ENCODE data around the gene SEMA5A. TPM values are rescaled to one million over a fixed set of nuclear protein-coding genes. Genes with fewer than 3 reads are reported as not detected.

The SEMA5A gene
- total and polyA plus RNA-seq, 2 donors (not counting 1 experiment from before 2014, with no cell fraction given): not detected

- Mint-ChIP-seq H3K27me3 (no peaks in the 10 kb centered on the region), H3K9me3 (ENCODE audit: insufficient read depth) (peaks cover 6% of the 10 kb centered on the region), H3K4me1 (no peaks in the 10 kb centered on the region), H3K4me3 (no peak overlapping the region), H3K27ac (no peak overlapping the region)
- Histone ChIP-seq H3K4me2 (replicated peaks; ENCODE audit: low read depth, low read length, poor library complexity, severe bottlenecking) (no peak overlapping the region), H3K27me3 (replicated peaks in 1 of 4; ENCODE audit: control extremely low read depth in 1 of 4, control insufficient read depth in 3 of 4, insufficient read depth in 4 of 4, low read length in 3 of 4) (no peaks in the 10 kb centered on the region), H3K9ac (ENCODE audit: low read length) (no peak overlapping the region), H3K79me2 (ENCODE audit: control insufficient read depth, insufficient read depth, low read length) (no peaks in the 10 kb centered on the region), H3K36me3 (replicated peaks in 1 of 2; ENCODE audit: control extremely low read depth in 1 of 2, control insufficient read depth in 1 of 2, extremely low read depth in 1 of 2, insufficient read depth in 2 of 2, low read length in 1 of 2) (no peaks in the 10 kb centered on the region), H3K4me1 (ENCODE audit: control insufficient read depth in 2 of 2, insufficient read depth in 2 of 2, low read length in 2 of 2) (no peaks in the 10 kb centered on the region), H2AFZ (ENCODE audit: insufficient read depth, low read depth, low read length, poor library complexity, severe bottlenecking) (no peak overlapping the region), H3K9me3 (ENCODE audit: control extremely low read depth in 1 of 3, control insufficient read depth in 2 of 3, insufficient read depth in 1 of 3, low read length in 2 of 3) (peaks cover 2 to 9% (median 7%) of the 10 kb centered on the region in 3 donors), H3K4me3 (ENCODE audit: control extremely low read depth in 1 of 5, extremely low read depth in 1 of 5, insufficient read depth in 1 of 5, low read depth in 2 of 5, low read length in 4 of 5) (no peak overlapping the region), H4K20me1 (ENCODE audit: control insufficient read depth, insufficient read depth, low read length, poor library complexity, severe bottlenecking) (no peaks in the 10 kb centered on the region), H3K27ac (ENCODE audit: low read length in 2 of 2) (no peak overlapping the region)
- ChIA-PET CTCF (no interaction called here), POLR2A (no interaction called here)
- no peak for DNase-seq
- intact Hi-C loops (cut with micrococcal nuclease): no loop called here
- WGBS (ENCODE audit: insufficient coverage): 86% methylated on average over 2 of the region's 3 CpGs
- TF ChIP-seq, protein P1, sequence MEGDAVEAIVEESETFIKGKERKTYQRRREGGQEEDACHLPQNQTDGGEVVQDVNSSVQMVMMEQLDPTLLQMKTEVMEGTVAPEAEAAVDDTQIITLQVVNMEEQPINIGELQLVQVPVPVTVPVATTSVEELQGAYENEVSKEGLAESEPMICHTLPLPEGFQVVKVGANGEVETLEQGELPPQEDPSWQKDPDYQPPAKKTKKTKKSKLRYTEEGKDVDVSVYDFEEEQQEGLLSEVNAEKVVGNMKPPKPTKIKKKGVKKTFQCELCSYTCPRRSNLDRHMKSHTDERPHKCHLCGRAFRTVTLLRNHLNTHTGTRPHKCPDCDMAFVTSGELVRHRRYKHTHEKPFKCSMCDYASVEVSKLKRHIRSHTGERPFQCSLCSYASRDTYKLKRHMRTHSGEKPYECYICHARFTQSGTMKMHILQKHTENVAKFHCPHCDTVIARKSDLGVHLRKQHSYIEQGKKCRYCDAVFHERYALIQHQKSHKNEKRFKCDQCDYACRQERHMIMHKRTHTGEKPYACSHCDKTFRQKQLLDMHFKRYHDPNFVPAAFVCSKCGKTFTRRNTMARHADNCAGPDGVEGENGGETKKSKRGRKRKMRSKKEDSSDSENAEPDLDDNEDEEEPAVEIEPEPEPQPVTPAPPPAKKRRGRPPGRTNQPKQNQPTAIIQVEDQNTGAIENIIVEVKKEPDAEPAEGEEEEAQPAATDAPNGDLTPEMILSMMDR (IDR thresholded peaks at IDR 0.05): no peak
- TF ChIP-seq EZH2 (IDR thresholded peaks at IDR 0.05; ENCODE audit: borderline replicate concordance, insufficient read depth, low read depth, low read length, poor library complexity, severe bottlenecking): no peak
- ATAC-seq (ENCODE audit: low read depth): no peak
Measured at GRCh38 chr5:9480499-9480898, 65.4 kb downstream of the SEMA5A start.

DNA sequence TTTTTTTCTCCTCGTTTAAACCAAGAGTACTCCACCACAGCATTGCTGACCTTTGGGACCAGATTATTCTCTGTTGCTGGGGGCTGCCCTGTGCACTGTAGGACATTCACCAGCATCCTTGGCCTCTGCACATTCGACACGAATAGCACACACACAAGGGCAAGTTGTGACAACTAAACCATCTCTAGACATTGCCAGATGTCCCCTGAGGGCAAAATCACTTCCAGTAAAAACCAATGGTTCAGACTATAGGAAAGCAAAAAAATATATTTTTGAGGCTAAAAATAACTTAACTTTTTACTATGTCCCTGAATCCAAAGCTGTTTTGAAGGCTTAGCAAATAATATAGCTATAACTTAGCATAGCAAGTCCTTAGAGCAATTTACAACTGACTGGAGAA is 65.9 kb downstream of the SEMA5A start:
- no peak overlapping the region for H3K4me3 Mint-ChIP-seq
- intact Hi-C loops (cut with micrococcal nuclease): no loop called here
- no peak overlapping the region for H3K27ac Mint-ChIP-seq
- H2AFZ ChIP-seq (ENCODE audit: insufficient read depth, low read depth, low read length, poor library complexity, severe bottlenecking): no peak overlapping the region
- H3K9me3 Mint-ChIP-seq (ENCODE audit: insufficient read depth): peaks cover 9% of the 10 kb centered on the region
- H3K27me3 Mint-ChIP-seq: no peaks in the 10 kb centered on the region
- POLR2A ChIA-PET: no interaction called here
- no peak overlapping the region for H3K4me2 ChIP-seq (replicated peaks; ENCODE audit: low read depth, low read length, poor library complexity, severe bottlenecking)
- H3K27ac ChIP-seq (ENCODE audit: low read length in 2 of 2): no peak overlapping the region
- CTCF ChIA-PET: no interaction called here
- H4K20me1 ChIP-seq (ENCODE audit: control insufficient read depth, insufficient read depth, low read length, poor library complexity, severe bottlenecking): no peaks in the 10 kb centered on the region
- H3K36me3 ChIP-seq (replicated peaks in 1 of 2; ENCODE audit: control extremely low read depth in 1 of 2, control insufficient read depth in 1 of 2, extremely low read depth in 1 of 2, insufficient read depth in 2 of 2, low read length in 1 of 2): no peaks in the 10 kb centered on the region
- peaks cover 2 to 10% (median 7%) of the 10 kb centered on the region in 3 donors for H3K9me3 ChIP-seq (ENCODE audit: control extremely low read depth in 1 of 3, control insufficient read depth in 2 of 3, insufficient read depth in 1 of 3, low read length in 2 of 3)
- ATAC-seq (ENCODE audit: low read depth) (no peak), DNase-seq (no peak)
- 81% methylated on average over 3 of the region's 3 CpGs for WGBS (ENCODE audit: insufficient coverage)
- H3K4me1 Mint-ChIP-seq: no peaks in the 10 kb centered on the region
- H3K27me3 ChIP-seq (replicated peaks in 1 of 4; ENCODE audit: control extremely low read depth in 1 of 4, control insufficient read depth in 3 of 4, insufficient read depth in 4 of 4, low read length in 3 of 4): no peaks in the 10 kb centered on the region
- no peaks in the 10 kb centered on the region for H3K4me1 ChIP-seq (ENCODE audit: control insufficient read depth in 2 of 2, insufficient read depth in 2 of 2, low read length in 2 of 2)
- TF ChIP-seq, protein P1 (IDR thresholded peaks at IDR 0.05): no peak
- no peak for TF ChIP-seq EZH2 (IDR thresholded peaks at IDR 0.05; ENCODE audit: borderline replicate concordance, insufficient read depth, low read depth, low read length, poor library complexity, severe bottlenecking)
- H3K79me2 ChIP-seq (ENCODE audit: control insufficient read depth, insufficient read depth, low read length): no peaks in the 10 kb centered on the region
- no peak overlapping the region for H3K4me3 ChIP-seq (ENCODE audit: control extremely low read depth in 1 of 5, extremely low read depth in 1 of 5, insufficient read depth in 1 of 5, low read depth in 2 of 5, low read length in 4 of 5)
- H3K9ac ChIP-seq (ENCODE audit: low read length): no peak overlapping the region

All from B cell (primary cell).